ENCODE measurements around the gene ABHD18.
A peak's percentile ranks its signal among the peaks of the same experiment; 100 is the strongest.
"Not testable (repeated sequence)": the region's sequence is repeated elsewhere in the genome, so short reads cannot be mapped to it uniquely, and the experiment has no call there.

The ABHD18 gene

DNA sequence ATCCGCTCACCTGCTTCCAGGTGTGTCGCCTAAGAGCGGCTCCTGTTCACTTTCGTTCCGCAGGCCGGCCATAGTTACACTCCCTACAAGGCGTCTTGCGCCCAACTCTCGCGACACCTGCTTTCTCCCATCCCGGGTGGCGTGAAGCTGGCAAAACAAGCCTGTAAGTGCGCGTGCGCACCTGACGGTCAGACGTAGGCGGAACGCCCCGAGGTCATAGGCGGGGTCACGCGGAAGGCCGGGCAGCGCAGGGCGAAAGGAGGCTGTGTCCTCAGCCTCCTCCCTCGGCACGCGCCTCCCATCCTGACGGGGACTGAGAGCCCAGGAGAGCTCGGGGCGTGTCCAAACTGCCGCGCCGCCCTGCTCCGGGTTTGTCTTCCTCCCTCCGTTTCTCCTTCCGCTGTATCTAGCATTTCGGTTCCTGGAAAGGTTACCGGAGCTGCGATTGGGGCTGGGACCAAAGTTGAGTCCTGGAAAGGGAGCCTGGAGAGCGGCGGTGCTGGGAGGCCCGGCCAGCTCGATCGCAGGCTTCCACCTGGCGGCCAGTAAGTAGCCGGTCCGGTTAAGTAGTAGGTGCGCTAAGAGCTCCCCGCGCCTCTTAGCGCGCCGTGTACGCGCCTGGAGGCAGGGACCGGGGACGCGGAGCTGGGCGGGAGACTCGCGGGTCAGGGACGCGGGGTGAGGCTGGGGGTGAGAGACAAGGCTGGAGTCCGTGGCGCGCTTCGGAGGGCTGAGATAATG is at the start of gene ABHD18, which contains the start of gene MFSD8:
Gene ABHD18, plus strand, starts transcription at position 345 of the 741 bp plus-strand sequence. CDS start 17,550 bp downstream, outside the sequence.
Gene MFSD8, minus strand, starts transcription at position 112 of the 741 bp plus-strand sequence. Its CDS starts 40 bp downstream, at position 72.
- peak; percentile 97 to 98 for DNase-seq (ENCODE audit: low read depth in 1 of 2, low spot score in 1 of 2)

DNA sequence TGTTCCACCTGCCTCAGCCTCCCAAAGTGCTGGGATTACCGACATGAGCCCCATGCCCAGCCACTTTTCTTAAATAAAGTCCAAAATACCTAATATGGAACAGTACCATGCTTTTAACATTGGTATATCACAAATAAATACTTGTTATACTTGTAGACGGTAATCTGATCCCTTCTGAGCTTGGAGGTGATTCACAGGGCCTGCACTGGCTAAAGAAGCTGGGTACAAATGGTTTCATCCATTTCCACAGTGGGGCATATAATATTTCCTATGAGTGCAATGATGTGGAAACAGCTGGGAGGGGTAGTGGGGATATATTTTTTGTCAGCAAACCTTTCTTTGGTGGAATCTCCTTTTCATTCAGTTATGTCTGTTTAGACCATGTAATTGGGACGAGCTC is 48.7 kb upstream of the ABHD18 start:
- no peak for DNase-seq (ENCODE audit: low read depth in 1 of 2, low spot score in 1 of 2)

DNA sequence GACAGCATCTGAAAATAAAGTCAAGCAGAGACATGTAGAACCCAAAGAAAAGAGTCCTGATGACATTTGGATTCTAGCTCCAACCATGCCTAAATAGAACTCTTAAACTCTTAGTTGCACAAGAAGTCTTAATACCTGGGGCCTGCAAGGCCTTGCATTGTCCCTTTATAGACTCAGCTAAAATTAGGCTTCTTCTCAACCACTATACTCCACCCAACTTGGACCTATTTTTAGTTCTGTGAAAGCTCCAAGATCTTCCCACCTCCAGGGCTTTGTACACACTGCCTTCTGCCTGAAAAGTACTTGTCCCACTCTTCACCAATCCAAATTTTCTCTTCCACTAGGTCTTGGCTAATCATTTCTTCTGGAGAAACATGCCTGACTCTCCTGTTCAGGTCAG is 48.1 kb upstream of the ABHD18 start:
- DNase-seq (ENCODE audit: low read depth in 1 of 2, low spot score in 1 of 2) = no peak

DNA sequence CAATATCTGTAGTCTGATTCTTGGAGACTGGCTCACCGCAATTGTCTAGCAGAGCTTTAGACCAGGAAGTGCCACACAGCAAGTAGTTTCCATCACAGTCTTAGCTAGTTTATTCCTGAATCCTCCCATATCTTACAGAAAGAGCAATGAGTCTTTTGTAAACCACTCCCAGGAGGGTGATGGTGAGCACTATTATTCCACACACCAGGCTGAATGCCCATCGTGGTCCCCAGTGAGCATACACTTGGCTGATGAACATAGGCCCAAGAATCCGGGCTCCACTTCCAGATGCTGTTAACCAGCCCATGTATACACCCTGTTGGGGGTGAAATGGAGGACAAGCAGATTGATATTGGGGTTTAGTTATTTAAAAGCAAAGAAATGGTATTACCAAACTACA is 44.7 kb upstream of the ABHD18 start:
- no peak for DNase-seq (ENCODE audit: low read depth in 1 of 2, low spot score in 1 of 2)

DNA sequence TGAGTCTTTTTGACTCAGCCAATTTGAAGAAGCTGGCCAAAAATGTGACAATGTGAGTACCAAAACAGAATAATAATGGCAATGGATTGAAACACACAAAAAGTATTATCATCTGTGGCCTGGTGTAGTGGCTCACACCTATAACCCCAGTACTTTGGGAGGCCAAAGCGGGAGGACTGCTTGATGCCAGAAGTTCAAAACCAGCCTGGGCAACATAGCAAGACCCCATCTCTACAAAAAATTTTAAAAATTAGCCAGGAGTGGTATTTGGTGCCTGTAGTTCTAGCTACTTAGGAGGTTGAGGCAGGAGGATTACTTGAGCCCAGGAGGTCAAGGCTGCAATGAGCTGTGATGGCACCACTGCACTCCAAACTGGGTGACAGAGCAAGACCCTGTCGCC is 43.0 kb upstream of the ABHD18 start:
- DNase-seq (ENCODE audit: low read depth in 1 of 2, low spot score in 1 of 2) = no peak

DNA sequence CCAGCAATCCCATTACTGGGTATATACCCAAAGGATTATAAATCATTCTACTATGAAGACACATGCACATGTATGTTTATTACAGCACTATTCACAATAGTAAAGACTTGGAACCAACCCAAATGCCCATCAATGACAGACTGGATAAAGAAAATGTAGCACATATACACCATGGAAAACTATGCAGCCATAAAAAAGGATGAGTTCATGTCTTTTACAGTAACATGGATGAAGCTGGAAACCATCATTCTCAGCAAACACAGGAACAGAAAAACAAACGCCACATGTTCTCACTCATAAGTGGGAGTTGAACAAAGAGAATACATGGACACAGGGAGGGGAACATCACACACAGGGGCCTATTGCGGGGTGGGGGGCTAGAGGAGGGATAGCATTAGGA is 39.5 kb upstream of the ABHD18 start:
- not testable (repeated sequence) for DNase-seq (ENCODE audit: low read depth in 1 of 2, low spot score in 1 of 2)

DNA sequence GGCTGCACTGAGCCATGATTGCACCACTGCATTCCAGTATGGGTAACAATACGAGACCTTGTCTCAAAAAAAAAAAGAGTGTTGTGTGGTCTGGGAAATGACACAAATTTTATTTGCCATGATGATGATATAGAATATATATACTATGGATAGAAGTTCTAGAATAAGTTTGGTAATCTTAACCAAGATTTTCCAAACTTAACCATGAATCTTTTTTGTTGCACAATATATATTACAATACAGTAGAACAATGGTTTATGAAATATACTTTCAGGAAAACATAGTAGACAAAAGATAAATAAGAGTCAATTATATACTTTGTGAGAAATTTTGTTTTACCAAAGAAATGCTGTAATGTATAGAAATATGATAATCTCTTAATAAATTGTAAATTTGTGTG is 35.0 kb upstream of the ABHD18 start:
- DNase-seq (ENCODE audit: low read depth in 1 of 2, low spot score in 1 of 2) = no peak

DNA sequence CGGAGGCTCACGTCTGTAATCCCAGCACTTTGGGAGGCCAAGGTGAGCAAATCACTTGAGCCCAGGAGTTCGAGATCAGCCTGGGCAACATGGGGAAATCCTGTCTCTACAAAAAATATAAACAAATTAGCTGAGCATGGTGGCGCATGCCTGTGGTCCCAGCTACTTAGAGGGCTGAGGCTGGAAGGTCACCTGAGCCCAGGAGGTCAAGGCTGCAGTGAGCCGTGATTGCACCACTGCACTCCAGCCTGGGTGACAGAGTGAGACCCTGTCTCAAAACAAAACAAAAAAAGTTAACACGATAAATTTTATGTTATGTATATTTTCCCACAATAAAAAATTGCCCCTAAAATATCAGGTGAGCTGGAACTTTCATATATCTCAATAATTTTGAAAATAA is 33.4 kb upstream of the ABHD18 start:
- not testable (repeated sequence) for DNase-seq (ENCODE audit: low read depth in 1 of 2, low spot score in 1 of 2)

DNA sequence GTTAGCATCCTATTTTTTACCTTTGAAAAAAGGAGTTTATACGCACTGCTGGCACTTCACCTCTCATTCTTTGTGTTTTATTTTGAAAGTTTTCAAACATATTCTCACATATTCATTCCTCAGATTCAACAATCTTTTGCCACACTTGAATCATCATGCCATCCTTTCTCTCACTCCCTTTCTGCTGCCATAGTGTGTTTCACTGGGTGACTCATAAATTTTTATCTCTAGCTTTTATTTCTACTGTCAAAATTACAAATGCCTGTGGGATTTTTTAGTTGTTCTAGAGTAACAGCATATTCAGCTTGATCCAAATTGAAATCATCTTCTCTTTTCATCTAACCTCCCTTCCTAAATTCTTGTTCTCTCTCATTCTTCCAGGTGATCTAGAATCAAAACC is 28.2 kb upstream of the ABHD18 start:
- DNase-seq (ENCODE audit: low read depth in 1 of 2, low spot score in 1 of 2) = no peak

DNA sequence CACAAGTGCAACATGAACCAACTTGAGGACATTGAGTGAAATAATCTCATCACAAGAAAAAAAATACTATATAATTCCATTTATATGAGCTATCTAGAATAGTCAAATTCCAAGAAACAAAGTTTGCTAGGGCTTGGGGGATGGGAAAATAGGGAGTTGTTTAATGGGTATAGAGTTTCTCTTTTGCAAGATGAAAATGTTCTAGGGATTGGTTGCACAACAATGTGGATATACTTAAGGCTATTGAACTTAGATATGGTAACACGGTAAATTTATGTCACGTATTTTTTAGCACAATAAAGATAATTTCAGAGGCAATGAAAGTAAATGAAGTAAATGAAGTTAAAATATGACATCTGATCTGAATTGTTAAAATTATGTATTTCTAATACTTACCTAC is 8.1 kb upstream of the ABHD18 start:
- no peak for DNase-seq (ENCODE audit: low read depth in 1 of 2, low spot score in 1 of 2)

DNA sequence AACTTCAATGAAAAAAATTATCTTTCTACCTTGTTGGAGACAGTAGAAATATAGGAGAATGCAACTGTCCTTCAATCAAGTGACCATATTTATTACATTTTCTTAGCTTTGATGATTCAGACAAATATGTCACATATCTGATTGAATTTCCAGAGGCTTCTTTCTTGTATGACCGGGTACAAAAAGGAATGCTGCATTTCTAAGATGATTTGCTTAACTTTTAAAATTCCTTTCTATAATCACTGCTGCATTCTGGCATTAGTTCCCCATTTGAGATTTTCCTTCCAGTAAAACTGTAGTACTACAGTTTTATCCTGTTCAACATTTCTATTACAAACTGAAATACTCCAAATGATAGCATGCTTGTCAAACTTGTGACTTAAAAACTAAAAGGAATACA is 5.4 kb upstream of the ABHD18 start:
- DNase-seq (ENCODE audit: low read depth in 1 of 2, low spot score in 1 of 2) = no peak

DNA sequence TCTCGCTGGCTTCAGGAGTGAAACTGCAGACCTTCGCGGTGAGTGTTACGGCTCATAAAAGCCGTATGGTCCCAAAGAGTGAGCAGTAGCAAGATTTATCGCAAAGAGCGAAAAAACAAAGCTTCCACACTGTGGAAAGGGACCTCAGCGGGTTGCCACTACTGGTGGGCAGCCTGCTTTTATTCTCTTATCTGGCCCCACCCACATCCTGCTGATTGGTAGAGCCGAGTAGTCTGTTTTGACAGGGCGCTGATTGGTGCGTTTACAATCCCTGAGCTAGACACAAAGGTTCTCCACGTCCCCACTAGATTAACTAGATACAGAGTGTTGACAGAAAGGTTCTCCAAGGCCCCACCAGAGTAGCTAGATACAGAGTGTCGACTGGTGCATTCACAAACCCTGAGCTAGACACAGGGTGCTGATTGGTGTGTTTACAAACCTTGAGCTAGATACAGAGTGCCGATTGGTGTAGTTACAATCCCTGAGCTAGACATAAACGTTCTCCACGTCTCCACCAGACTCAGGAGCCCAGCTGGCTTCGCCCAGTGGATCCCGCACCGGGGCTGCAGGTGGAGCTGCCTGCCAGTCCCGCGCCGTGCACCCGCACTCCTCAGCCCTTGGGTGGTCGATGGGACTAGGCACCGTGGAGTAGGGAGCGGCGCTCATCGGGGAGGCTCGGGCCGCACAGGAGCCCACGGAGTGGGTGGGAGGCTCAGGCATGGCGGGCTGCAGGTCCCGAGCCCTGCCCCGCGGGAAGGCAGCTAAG is 1.4 kb upstream of the ABHD18 start:
- DNase-seq (ENCODE audit: low read depth in 1 of 2, low spot score in 1 of 2) = not testable (repeated sequence)

DNA sequence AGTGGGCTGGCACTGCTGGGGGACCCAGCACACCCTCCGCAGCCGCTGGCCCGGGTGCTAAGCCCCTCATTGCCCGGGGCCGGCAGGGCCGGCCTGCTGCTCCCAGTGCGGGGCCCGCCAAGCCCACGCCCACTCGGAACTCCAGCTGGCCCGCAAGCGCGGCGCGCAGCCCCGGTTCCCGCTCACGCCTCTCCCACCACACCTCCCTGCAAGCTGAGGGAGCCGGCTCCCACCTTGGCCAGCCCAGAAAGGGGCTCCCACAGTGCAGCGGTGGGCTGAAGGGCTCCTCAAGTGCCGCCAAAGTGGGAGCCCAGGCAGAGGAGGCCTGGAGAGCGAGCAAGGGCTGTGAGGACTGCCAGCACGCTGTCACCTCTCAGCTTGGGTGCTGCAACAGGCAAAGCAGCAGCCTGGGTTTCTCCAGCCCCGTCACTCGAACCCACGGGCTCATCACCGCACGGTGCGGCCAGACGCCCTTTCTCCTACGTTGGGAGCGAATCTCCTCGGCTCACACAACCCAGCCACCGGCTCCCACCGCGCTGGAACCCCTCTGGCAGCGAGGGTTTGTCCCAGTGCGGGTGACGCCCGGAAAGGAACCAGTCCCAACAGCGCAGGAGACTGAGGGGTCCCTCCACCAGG is 662 bp upstream of the ABHD18 start:
- DNase-seq (ENCODE audit: low read depth in 1 of 2, low spot score in 1 of 2) = not testable (repeated sequence)

DNA sequence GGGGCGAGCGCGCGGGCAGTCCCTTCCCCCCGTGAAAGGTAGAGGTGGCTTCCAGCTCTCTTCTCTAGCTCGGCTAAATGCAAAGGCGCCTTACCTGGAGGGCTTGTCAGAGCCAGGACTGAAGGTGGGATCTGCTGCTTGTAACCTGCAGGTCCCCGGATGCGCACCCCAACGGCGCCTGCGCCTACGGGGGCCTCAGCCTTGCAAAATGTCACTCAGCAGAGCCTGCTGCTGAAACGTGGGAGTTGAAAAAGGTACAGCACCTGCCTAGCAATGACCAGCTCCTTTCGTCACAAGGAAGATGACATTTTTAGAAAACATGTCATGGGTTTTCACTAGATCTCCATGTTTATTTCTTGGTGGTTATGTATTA is 583 bp downstream of the ABHD18 start:
- peak; percentile 36 to 55 for DNase-seq (ENCODE audit: low read depth in 1 of 2, low spot score in 1 of 2)

DNA sequence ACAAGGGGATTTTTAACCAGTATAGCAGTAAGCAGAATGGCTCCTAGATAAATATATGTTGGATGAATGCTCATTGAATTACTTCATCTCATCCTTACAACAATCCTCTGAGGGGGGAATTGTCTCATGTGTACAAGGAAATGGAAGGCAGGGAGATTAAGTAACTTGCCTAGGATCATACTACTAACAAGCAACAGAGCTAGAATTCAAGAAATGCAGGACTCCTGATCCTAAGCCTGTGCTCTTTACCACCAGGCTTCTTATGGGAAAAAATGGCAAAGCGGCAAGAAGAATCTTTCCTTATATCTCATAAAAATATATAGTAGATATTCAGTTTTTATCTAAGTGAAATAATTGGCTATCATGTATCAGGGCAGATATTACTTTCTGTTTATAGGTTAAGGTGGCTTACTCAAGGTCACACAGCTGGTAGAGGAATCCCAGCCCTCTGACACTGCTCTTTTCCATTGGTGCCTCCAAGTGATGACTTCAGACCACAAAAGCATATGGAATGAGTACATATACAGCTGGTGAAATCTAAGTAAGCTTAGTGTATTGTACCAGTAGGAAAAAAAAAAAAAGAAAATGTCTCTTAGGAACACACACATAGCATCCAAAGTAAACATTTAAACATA is 2.1 kb downstream of the ABHD18 start:
- no peak for DNase-seq (ENCODE audit: low read depth in 1 of 2, low spot score in 1 of 2)

DNA sequence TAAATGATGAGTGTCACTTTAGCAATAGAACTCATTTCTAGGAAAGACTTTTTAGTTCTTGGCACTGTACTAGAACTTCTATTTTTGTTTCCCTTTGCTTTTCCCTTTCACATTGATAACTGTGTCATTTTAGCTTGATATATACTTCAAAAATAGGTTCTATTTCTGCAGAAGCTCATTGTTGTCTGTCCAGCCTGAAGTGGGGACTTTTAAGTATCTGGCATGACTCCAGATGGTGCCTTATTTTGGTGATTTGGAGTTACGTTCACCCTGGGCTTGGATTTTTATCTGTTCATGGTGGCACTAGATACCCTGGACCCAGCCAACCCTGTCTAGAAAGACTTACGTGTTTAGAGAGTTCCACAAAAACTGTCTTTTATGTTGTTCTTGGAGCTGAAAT is 3.4 kb downstream of the ABHD18 start:
- no peak for DNase-seq (ENCODE audit: low read depth in 1 of 2, low spot score in 1 of 2)

DNA sequence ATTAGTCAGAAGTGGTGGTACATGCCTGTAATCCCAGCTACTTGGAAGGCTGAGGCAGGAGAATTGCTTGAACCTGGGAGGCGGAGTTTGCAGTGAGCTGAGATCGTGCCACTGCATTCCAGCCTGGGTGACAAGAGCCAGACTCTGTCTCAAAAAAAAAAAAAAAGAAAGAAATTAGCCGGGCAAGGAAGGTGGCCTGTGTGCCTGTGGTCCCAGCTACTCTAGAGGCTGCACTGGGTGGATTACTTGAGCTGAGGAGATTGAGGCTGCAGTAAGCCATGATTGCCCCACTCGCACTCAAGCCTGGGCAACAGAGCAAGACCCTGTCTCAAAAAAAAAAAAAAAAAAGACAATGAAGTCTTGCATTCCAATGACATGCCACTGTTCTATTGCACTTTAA is 5.7 kb downstream of the ABHD18 start:
- DNase-seq (ENCODE audit: low read depth in 1 of 2, low spot score in 1 of 2) = not testable (repeated sequence)

DNA sequence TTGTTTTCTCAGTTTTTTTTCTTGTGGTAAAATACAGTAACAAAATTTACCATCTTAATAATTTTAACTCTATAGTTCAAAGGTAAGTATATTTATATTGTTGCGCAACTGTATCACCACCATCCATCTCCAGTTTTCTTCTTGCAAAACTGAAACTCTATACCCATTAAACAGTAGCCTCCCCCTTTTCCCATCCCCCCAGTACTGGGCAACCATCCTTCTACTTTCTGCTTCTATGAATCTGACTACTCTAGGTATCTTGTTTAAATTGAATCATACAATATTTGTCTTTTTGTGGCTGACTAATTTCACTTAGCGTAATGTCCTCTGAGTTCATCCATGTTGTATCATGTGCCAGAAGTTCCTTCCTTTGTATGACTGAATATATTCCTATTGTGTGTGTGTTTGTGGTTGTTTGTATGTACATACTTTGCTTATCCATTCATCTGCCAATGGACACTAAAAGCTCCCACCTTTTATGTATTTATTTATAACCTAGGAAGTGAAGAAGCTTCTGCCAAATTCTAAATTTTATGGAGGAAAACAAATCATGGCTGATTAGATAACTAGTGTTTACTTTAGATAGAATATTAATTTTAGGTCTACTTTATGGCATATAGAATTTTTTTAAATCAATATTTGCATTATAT is 10.0 kb downstream of the ABHD18 start:
- DNase-seq (ENCODE audit: low read depth in 1 of 2, low spot score in 1 of 2) = no peak

DNA sequence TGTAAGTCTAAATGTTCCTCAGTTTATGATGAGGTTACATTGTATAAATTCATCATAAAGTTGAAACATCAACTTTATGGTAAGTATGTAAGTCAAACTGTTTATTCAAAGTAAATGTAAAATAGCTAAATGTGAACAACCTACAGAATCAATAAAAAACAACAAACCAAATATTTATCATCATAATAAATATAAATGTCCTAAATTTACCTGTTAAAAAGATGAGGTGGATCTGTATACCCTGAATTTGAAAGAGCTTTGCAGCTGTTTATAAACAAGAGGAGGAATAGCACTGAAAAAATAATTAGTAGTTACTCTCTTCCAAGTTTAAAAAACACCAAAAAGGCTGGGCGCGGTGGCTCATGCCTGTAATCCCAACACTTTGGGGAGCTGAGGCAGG is 13.7 kb downstream of the ABHD18 start:
- no peak for DNase-seq (ENCODE audit: low read depth in 1 of 2, low spot score in 1 of 2)

DNA sequence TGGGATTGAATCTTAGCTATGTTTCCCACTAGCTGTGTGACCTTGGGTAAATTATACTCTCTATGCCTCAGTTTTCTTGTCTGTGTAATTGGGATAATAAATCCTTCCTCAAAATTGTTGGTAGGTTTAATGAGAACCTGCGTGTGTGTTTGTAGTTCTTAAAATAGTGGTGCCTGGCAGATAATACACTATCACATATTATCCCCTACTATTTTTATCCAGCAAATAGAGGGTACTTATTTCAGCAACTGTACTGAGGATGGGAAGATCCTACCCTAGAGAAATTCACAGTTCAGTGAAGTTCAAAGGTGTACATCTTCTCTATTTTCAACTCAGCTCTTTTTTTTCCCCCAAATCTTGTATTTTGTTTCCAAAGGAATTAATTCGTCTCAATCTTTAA is 17.2 kb downstream of the ABHD18 start:
- DNase-seq (ENCODE audit: low read depth in 1 of 2, low spot score in 1 of 2) = no peak

DNA sequence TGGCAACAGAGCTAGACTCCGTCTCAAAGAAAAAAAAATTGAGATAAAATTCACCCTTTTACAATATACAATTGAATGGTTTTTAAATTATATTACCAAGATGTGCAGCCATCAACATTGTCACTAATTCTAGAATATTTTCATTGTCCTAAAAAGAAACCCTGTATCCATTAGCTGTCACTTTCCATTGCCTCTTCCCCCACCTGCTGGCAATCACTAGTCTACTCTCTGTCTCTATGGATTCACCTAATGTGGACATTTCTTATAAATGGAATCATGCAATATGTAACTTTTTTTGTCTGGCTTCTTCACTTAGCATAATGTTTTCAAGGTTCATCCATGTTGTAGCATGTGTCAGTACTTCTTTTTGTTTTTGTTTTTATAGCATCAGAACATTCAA is 20.8 kb downstream of the ABHD18 start:
- DNase-seq (ENCODE audit: low read depth in 1 of 2, low spot score in 1 of 2) = no peak
